HG03439 (cell line): Measurements from ENCODE around the gene SULT1A1.
"Not testable (repeated sequence)": the region's sequence is repeated elsewhere in the genome, so short reads cannot be mapped to it uniquely, and the experiment has no call there.

Experiments
- ATAC-seq: cut with Tn5 transposase; IDR thresholded peaks from one replicate; pipeline ENCODE4 v1.9.1; 2021; ENCODE audit warnings: mild to moderate bottlenecking, moderate library complexity; ENCODE audit not compliant: unreplicated experiment

The SULT1A1 gene

DNA sequence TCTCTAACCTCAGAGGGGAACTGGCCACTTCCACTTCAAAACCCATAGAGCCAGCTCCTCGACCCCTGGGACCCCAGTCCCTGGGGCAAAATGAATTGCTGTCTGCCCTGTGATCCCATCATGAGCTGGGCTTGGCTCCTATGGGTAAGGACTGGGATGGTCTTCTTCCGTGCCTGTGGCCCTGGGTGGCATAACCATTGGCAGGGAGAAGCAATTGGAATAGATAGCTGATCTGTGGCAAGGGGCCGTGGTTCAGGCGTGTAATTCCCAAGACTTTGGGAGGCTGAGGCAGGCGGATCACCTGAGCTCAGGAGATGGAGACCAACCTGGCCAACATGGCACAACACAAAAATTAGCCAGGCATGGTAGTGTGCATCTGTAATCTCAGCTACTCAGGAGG, 17.3 kb downstream of the SULT1A1 start:
- ATAC-seq: no peak

DNA sequence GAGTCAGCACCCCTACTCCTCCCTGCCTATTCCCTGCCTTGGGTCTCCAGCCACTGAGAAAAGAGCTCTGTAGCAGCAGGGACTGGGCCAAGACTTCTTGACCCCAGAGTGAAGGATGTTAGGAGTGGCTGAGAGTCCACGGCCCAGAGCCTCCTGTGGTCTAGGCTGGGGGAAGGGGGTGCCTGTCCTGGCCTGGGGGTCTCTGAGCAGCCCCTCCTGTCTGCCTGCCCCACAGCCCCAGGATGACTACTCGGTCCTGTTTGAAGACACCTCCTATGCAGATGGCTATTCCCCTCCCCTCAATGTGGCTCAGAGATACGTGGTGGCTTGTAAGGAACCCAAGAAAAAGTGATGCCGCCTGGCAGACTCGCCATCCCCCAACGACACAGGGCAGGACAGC, 18.5 kb downstream of the SULT1A1 start:
- no peak for ATAC-seq

DNA sequence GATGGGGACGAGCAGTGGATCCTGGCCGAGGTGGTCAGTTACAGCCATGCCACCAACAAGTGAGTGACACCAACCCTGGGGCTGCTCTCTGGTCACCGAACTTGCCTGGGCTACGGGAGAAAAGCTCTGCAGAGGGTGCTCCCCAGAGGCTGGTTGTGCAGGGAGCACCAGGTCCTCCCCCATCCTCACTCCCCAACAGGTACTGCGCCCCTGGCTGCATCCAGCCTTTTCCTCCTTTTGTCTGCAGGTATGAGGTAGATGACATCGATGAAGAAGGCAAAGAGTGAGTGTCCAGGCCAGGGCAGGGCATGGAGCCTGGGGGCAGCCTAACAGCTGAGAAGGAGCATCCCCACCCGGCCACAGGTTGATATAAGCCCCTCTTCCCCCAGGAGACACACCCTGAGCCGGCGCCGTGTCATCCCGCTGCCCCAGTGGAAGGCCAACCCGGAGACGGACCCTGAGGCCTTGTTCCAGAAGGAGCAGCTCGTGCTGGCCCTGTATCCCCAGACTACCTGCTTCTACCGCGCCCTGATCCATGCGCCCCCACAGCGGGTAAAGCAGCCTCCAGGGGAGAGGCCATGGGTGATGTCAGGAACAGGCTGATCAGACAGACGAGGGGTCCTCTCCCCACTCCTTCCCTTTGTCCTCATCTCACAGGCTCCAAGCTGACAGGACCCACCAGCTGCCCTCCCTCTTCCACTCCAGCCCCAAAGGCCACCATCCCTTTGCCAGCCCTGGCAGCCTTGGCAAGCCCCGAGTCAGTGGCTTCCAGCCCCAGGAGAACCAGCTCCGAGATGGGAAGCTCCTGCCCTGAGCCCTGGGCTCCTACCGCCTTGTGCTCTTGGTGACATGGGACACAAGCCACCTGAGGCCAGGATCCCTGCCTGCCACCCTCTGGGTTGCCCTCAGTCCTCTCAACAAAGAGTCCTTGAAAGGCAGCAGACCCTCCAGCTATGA, 19.2 kb downstream of the SULT1A1 start:
- no peak for ATAC-seq

DNA sequence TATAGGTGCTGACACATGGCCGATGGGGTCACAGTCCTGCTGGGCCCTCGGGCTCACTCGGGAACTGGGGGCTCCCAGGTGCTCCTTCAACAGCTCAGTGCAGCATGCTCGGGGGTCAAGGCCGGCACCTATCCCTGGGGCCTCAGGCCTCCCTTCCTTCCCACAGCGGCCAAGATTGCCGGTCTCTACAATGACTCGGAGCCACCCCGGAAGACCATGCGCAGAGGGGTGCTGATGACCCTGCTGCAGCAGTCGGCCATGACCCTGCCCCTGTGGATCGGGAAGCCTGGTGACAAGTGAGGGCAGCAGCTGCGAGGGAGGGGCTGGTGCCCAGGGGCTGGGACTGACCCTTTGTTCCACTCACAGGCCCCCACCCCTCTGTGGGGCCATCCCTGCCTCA, 19.9 kb downstream of the SULT1A1 start:
- no peak for ATAC-seq

DNA sequence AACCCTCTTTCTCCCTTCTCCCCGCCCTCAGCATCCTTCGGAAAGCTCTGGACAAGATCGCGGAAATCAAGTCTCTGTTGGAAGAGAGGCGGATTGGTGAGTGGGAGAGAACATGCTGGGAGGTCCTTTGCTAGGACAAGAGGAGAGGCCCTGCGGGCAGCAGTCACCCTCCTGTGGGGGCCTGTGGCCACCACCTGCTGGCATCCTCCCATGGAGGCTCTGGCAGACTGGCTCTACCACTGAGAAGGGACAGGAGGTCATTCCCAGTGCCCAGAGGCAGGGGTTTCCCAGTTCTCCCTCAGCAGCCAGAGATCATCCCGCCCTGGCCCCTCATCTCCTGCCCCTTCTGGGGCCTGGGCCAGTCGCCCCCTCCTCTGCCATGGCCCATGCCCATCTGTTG, 20.8 kb downstream of the SULT1A1 start:
- no peak for ATAC-seq

DNA sequence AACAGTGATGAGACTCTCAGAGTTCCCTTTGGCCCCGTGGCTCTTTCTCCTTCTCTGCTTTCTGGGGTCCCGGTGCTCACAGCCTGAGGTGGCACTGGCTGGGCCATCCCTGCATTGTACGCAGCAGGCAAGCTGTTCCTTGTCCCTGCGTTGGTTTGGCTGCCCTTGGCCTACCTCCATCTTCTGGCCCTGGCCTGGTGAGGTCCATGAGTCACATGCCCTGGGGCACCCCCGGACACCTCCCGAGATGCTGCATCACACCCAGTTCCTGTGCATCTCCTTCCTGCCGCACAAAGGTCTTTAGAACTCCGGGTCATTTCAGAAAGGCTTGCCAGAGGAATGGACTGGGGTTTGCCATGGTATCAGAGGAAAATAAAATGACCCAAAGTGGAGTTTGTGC, 22.5 kb downstream of the SULT1A1 start:
- no peak for ATAC-seq

DNA sequence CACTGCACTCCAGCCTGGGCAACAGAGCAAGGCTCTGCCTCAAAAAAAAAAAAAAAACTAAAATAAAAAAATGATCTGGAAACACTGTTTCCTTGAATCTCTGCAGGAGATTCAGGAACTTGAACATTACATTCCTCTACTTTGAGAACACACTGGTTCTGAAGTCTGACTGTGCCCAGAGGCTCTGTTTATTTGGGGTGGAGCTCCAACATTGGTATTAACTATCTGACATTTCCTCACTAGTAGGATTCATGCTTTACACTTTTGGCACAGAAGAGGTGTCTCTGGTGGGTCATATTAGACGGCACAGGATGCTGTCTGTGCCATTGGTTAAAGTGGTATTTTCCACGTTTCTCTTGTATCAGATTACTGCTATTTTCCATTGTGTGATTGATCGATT, 23.4 kb downstream of the SULT1A1 start:
- no peak for ATAC-seq

DNA sequence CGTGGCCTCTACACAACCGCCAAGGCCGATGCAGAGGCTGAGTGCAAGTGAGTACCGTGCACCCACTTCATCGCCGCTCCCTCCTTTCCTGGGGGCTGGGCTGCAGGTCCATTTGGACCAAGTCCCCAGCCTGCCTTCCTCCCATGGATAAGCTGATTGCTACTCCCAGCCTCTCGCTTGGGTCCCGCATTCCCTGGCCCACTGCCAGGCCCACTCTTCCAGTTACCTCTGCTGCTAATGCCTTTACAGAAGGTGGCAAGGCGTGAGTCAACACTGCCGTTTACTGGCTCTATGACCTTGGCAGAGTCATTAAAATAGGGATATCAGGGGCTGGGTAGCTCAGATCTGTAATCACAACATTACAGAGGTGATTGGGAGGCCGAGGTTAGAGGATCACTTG, 24.2 kb downstream of the SULT1A1 start:
- no peak for ATAC-seq

DNA sequence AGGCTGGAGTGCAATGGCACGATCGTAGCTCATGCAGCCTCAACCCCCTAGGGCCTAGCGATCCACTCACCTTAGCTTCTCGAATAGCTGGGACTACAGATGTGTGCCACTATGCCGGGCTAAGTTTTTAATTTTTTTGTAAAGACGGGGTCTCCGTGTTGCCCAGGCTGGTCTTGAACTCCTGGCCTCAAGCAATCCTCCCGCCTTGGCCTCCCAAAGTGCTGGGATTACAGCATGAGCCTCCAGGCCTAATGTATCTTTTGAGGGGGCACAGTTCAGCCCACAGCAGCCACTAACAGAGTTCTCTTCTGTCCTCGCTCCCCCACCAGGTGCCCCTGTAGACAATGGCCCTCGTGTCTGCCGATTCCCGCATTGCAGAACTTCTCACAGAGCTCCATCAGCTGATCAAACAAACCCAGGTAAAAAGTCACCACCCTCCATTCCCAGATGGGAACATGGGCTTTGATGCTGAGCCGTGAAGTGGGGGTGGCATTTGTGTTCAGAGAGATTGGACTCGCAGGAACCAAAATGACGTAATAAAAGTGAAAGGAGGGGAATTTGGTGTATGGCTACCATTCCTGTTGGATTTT, 29.0 kb downstream of the SULT1A1 start:
- no peak for ATAC-seq

DNA sequence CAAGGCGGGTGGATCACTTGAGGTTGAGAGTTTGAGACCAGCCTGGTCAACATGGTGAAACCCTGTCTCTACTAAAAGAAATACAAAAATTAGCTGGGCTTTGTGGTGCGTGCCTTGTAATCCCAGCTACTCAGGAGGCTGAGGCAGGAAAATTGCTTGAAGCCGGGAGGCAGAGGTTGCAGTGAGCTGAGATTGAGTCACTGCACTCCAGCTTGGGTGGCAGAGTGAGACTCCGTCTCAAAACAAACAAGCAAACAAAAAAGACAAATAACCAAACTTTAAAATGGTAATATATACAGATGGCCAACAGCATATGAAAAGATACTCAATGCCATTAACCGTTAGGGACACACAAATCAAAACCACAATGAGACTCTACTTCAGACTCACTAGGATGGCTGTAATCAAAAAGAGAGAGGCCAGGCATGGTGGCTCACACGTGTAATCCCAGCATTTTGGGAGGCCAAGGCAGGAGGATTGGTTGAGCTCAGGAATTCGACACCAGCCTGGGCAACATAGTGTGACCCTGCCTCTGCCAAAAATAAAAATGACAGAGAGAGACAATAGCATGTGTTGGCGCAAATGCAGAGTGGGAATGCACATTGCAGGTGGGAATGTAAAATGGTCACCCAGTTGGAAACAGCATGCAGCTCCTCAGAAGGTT, 34.3 kb downstream of the SULT1A1 start:
- no peak for ATAC-seq

DNA sequence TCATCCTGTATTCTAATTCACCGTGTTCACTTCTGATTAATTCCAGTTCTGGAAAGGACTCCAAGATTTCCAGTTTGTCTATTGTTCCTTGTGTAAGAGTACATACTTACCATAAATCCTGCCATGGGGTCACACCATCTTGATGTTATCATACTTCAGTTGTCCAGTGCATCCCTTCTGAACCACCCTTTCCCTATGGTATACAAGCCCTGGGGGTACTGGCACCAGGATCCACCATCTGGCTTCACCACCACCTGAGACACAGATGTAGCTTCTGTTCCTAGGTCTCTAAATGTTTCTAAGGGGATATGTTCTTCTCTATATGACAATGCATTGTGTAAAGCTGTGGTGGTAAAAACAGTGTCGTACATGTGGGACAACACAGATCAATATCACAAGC, 34.9 kb downstream of the SULT1A1 start:
- no peak for ATAC-seq

DNA sequence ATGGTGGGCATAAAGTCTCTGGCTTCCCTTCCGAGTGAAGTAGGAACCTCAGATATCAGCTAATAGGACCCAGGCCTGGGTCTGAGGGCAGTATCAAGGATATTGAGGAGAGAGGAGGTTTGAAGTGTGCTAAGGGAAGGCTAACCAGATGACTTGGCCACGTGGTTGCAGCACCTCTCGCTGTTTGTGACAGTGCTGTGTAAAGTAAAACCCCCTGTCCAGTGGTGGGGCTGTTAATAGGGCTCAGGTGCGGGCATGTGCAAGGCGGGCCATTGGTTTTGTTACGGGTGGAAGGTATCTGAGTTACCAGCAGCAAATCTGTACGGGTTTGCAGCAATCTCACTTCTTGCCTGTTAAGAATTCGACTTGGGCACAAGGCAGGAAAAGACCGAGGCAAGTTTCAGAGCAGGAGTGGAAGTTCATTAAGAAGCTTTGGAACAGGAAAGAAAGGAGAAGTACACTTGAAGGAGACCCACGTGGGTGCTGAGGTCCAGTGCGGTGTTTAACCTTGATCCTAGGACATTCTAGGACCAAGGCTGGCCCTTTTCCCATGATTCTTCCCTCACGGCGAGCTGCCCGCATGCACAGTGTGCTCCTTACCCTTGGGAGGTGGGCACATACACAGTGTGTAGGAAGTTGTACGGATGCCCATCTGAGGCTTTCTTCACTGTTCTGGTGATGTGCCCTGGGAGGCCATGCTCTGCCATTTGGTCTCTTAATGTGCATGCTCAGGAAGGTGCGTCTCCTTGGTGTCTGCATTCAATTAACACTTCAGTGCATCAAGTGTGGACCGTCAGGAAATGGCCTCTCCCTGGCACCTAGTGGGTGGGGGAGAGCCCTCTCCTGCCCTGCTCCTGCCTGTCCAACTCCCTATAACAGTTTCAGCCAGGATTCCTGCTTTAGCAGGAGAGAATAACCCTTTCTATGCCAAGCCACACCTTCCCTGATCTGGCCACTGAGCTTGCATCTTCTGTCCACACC, 35.8 kb downstream of the SULT1A1 start:
- ATAC-seq: no peak

DNA sequence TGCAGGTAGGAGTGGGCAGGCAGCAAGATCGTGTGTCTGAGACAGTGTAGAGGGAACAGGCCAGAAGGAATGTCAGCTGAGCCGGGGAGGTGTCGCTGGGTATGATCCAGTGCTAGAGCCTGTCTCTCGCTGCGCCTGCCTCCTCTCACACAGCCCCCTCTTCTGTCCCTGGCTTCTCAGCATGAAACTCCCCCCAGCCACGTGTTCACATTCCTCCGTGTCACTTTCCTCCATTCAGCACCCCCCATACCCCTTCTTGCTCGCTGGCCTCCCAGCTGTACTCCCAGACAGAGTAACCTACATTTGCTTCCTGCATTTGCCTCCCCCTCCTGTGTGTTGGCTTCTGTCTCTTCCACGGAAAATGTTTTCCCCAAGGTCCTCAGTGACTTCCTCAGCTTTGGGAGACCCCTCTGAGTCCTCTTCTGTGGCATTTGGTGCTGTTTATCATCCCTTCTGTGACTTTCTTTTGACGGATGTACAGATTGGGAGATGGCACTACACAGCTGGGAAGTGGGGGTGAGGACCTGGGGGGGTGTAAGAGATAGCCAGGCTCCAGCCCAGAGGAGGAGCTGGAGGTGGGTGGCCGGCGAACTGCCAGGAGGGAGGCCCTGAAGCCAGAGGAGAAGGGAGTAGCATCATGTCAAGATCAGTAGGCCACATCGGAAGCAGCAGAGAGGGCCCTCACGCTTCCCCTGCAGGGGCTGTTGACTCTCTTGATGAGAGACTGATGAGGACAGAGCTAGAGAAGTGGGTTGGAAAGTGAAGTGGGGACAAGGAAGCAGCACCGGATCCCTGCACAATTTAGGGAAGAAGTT, 36.9 kb downstream of the SULT1A1 start:
- no peak for ATAC-seq

DNA sequence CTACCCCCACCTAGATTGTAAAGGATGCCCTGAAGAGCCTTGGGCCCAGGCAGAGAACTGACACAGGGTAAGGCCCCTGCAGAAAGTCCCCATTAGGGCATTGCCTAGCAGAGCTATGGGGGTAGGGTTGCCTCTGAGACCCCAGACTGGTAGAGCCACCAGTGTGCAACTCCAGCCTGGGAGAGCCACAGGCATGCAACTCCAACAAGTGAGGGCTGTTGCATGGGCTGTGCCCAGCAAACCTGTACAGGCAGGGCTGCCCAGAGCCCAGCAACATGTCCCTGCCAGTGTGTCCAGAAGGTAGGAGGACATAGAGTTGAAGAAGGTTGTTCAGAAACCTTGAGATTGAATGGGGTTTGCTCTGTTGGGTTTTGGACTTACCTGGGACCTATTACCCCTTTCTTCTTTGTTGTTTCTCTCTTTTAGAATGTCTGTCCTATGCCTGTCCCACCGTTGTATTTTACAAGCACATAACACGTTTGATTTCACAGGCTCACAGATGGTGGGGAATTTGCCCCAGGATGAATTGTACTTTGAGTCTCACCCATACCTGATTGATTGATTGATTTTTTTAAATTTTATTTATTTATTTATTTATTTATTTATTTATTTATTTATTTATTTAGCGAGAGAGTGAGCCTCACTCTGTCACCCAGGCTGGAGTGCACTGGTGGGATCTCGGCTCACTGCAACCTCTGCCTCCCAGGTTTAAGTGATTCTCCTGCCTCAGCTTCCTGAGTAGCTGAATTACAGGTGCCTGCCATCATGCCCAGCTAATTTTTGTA, 39.7 kb downstream of the SULT1A1 start:
- ATAC-seq: no peak

DNA sequence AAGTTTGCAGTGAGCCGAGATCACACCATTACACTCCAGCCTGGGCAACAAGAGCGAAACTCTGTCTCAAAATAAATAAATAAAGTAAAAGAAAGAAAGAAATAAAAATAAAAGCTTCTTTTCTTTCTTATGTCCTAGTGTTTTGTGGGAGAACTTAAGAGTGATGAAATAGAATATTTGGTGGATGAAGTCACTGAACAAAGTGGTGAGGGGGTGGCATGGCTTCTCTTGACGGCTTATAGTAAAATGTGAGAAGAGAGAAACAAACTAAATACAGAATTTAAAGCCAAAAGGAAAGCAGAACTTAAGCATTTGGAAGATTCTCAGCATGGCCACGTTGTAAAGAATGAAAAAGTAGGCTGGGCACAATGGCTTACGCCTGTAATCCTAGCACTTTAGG, 40.8 kb downstream of the SULT1A1 start:
- no peak for ATAC-seq

DNA sequence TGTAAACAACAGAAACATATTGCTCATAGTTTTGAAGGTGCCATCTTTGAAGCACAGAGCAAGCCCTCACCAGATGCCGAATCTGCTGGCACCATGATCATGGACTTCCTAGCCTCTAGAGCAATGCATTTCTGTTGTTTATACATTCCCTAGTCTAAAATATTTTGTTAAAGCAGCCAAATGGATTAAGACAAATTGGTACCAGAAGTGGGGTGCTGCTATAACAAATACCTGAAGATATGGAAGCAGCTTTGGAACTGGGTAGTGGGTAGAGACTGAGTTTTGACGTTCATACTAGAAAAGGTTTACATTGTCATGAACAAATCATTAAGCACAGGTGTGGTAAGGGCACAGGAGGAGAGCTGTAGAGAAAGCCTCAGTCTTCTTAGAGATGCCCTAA, 42.6 kb downstream of the SULT1A1 start:
- no peak for ATAC-seq

DNA sequence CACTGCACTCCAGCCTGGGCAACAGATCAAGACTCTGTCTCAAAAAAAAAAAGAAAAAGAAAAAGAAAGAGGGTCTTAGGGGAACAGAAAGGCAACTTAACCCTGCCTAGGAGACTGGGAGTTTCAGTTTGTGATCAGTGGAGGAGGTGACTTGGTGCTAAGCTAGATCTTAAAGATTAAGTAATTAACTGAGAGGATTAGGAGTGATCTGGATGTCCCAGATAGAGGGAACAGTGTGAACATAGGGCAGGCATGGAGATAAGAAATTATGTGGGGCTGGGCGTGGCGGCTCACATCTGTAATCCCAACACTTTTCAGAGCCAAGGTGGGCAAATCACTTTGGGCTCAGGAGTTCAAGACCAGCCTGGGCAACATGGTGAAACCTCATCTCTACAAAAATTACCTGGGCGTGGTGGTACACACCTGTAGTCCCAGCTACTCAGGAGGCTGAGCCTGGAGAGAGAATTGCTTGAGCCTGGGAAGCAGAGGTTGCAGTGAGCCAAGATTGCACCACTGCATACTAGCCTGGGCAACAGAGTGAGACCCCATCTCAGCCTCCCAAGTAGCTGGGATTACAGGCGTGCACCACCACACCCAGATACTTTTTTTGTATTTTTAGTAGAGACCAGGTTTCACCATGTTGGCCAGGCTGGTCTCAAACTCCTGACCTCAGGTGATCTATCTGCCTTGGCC, 43.5 kb downstream of the SULT1A1 start:
- not testable (repeated sequence) for ATAC-seq

DNA sequence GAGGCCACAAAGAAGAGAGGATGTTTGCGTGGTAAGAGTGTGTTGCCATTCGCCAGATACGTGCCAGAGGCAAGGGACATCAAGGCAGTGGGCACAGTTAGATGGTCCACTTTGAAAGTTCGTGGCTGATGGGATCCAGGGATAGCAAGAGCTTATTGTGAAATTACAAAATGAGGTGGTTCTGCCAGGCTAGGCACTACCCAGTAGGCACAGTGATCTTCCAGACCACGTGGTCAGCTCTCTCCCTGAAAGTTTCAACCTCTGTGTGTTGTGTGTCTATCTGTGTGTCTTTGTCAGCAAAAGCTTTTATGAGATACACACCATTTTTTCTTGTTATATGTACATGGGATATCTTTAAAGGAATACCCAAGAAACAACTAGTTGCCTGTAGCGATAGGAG, 46.6 kb downstream of the SULT1A1 start:
- ATAC-seq: no peak

DNA sequence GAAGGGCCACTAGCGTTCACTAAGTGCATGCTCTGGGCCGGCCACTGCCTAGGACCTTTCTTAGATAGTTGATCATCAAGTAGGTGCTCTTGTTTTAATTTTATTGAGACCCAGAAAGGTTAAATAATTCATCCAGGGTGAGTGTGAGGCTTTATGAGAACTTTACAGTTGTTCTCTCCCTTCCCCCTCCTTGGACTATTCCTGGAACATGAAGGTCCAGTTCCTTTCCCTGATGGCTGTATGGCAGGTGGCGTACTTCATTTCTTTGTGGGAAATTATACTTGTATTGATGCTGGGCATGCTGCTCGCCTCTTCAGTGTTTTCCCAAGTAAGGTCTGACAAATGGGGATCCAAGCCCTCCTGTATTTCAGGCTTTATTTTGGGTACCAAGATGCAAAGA, 47.6 kb downstream of the SULT1A1 start:
- ATAC-seq: no peak
